ENCODE measurements around the gene SYT17.
"Not testable (repeated sequence)": the region's sequence is repeated elsewhere in the genome, so short reads cannot be mapped to it uniquely, and the experiment has no call there.

Gene SYT17

GRCh38 chr16:19186408-19186807, 18.4 kb downstream of the SYT17 start:
- no peak for TF ChIP-seq CTCF (IDR thresholded peaks at IDR 0.05; ENCODE audit: insufficient read depth, low read depth, low read length, missing control alignments)
- no peak overlapping the region for H3K4me3 ChIP-seq (ENCODE audit: low read depth, low read length)
- DNase-seq (ENCODE audit: low read depth): no peak

GRCh38 chr16:19187961-19188360, 19.9 kb downstream of the SYT17 start:
- not testable (repeated sequence) for H3K4me3 ChIP-seq (ENCODE audit: low read depth, low read length); DNase-seq (ENCODE audit: low read depth)

GRCh38 chr16:19188406-19188805, 20.4 kb downstream of the SYT17 start:
- DNase-seq (ENCODE audit: low read depth): no peak
- no peak for TF ChIP-seq CTCF (IDR thresholded peaks at IDR 0.05; ENCODE audit: insufficient read depth, low read depth, low read length, missing control alignments)
- H3K4me3 ChIP-seq (ENCODE audit: low read depth, low read length): no peak overlapping the region

- no peak overlapping the region for H3K4me3 ChIP-seq (ENCODE audit: low read depth, low read length)
- no peak for TF ChIP-seq CTCF (IDR thresholded peaks at IDR 0.05; ENCODE audit: insufficient read depth, low read depth, low read length, missing control alignments)
- DNase-seq (ENCODE audit: low read depth): no peak
Measured at GRCh38 chr16:19192865-19193264, 24.8 kb downstream of the SYT17 start.

GRCh38 chr16:19196871-19197270, 28.8 kb downstream of the SYT17 start:
- no peak for DNase-seq (ENCODE audit: low read depth)
- no peak overlapping the region for H3K4me3 ChIP-seq (ENCODE audit: low read depth, low read length)
- no peak for TF ChIP-seq CTCF (IDR thresholded peaks at IDR 0.05; ENCODE audit: insufficient read depth, low read depth, low read length, missing control alignments)

GRCh38 chr16:19203374-19203966, 35.4 kb downstream of the SYT17 start:
- H3K4me3 ChIP-seq (ENCODE audit: low read depth, low read length): no peak overlapping the region
- DNase-seq (ENCODE audit: low read depth): peak; percentile 66
- TF ChIP-seq CTCF (IDR thresholded peaks at IDR 0.05; ENCODE audit: insufficient read depth, low read depth, low read length, missing control alignments): no peak

GRCh38 chr16:19210280-19210924, 42.4 kb downstream of the SYT17 start:
- DNase-seq (ENCODE audit: low read depth): peak; percentile 70
- H3K4me3 ChIP-seq (ENCODE audit: low read depth, low read length): peak overlapping the region; percentile 48
- no peak for TF ChIP-seq CTCF (IDR thresholded peaks at IDR 0.05; ENCODE audit: insufficient read depth, low read depth, low read length, missing control alignments)
